Liver (tissue), 3 donors: Measurements from ENCODE around the gene MYO5A.

Experiments used
- MAX ChIP-seq: IDR thresholded peaks from 2 replicates; pipeline ENCODE4 v1.6.1; 2016; ENCODE audit warnings: antibody characterized with exemption
- SP1 ChIP-seq: IDR thresholded peaks from 2 replicates; pipeline ENCODE4 v1.6.1; 2018; ENCODE audit warnings: antibody characterized with exemption, mild to moderate bottlenecking
- TF ChIP-seq, protein P1 (sequence below): fragments of 150-350 bp; IDR thresholded peaks from 2 replicates; pipeline ENCODE4 v1.5.1; 2017; ENCODE audit warnings: improper control_type of control experiment, low read depth, low read length; ENCODE audit not compliant: missing input control
- TF ChIP-seq, protein P2 (sequence below): IDR thresholded peaks from 2 replicates; pipeline ENCODE4 v1.6.1; 2016; ENCODE audit warnings: antibody characterized with exemption, mild to moderate bottlenecking
- donor health status: healthy.
- donor health status: healthy.

GRCh38 chr15:52369030-52369429 lies 159.7 kb downstream of the MYO5A start:
- TF ChIP-seq, protein P1, sequence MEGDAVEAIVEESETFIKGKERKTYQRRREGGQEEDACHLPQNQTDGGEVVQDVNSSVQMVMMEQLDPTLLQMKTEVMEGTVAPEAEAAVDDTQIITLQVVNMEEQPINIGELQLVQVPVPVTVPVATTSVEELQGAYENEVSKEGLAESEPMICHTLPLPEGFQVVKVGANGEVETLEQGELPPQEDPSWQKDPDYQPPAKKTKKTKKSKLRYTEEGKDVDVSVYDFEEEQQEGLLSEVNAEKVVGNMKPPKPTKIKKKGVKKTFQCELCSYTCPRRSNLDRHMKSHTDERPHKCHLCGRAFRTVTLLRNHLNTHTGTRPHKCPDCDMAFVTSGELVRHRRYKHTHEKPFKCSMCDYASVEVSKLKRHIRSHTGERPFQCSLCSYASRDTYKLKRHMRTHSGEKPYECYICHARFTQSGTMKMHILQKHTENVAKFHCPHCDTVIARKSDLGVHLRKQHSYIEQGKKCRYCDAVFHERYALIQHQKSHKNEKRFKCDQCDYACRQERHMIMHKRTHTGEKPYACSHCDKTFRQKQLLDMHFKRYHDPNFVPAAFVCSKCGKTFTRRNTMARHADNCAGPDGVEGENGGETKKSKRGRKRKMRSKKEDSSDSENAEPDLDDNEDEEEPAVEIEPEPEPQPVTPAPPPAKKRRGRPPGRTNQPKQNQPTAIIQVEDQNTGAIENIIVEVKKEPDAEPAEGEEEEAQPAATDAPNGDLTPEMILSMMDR = no peak
- TF ChIP-seq, protein P2, sequence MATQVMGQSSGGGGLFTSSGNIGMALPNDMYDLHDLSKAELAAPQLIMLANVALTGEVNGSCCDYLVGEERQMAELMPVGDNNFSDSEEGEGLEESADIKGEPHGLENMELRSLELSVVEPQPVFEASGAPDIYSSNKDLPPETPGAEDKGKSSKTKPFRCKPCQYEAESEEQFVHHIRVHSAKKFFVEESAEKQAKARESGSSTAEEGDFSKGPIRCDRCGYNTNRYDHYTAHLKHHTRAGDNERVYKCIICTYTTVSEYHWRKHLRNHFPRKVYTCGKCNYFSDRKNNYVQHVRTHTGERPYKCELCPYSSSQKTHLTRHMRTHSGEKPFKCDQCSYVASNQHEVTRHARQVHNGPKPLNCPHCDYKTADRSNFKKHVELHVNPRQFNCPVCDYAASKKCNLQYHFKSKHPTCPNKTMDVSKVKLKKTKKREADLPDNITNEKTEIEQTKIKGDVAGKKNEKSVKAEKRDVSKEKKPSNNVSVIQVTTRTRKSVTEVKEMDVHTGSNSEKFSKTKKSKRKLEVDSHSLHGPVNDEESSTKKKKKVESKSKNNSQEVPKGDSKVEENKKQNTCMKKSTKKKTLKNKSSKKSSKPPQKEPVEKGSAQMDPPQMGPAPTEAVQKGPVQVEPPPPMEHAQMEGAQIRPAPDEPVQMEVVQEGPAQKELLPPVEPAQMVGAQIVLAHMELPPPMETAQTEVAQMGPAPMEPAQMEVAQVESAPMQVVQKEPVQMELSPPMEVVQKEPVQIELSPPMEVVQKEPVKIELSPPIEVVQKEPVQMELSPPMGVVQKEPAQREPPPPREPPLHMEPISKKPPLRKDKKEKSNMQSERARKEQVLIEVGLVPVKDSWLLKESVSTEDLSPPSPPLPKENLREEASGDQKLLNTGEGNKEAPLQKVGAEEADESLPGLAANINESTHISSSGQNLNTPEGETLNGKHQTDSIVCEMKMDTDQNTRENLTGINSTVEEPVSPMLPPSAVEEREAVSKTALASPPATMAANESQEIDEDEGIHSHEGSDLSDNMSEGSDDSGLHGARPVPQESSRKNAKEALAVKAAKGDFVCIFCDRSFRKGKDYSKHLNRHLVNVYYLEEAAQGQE = no peak
- no peak for TF ChIP-seq MAX
- no peak for TF ChIP-seq SP1
